HEK293T (cell line): ENCODE data around the gene NTPCR.

Experiments used
- BHLHE40 ChIP-seq: fragments of 450-650 bp; IDR thresholded peaks from 2 replicates; pipeline ENCODE4 v1.6.1; 2016; ENCODE audit warnings: mild to moderate bottlenecking, moderate library complexity, borderline replicate concordance
- FOXA1 ChIP-seq: fragments of 450-650 bp; IDR thresholded peaks from 2 replicates; pipeline ENCODE4 v1.6.1; 2016; ENCODE audit warnings: mild to moderate bottlenecking
- FOXM1 ChIP-seq: fragments of 450-650 bp; IDR thresholded peaks from 2 replicates; pipeline ENCODE4 v1.6.1; 2017; ENCODE audit warnings: mild to moderate bottlenecking, borderline replicate concordance
- HDGF ChIP-seq: fragments of 450-650 bp; IDR thresholded peaks from 2 replicates; pipeline ENCODE4 v1.6.1; 2017; ENCODE audit warnings: antibody characterized with exemption, borderline replicate concordance
- LEF1 ChIP-seq: fragments of 450-650 bp; IDR thresholded peaks from 2 replicates; pipeline ENCODE4 v1.6.1; 2017; ENCODE audit warnings: mild to moderate bottlenecking, borderline replicate concordance
- NFRKB ChIP-seq: fragments of 450-650 bp; IDR thresholded peaks from 2 replicates; pipeline ENCODE4 v1.6.1; 2016; ENCODE audit warnings: mild to moderate bottlenecking, moderate library complexity
- SP1 ChIP-seq: fragments of 450-650 bp; IDR thresholded peaks from 2 replicates; pipeline ENCODE4 v1.6.1; 2017
- SUZ12 ChIP-seq: fragments of 450-650 bp; IDR thresholded peaks from 2 replicates; pipeline ENCODE4 v1.6.1; 2016; ENCODE audit warnings: mild to moderate bottlenecking
- TARDBP ChIP-seq: fragments of 450-650 bp; IDR thresholded peaks from 2 replicates; pipeline ENCODE4 v1.6.1; 2016

DNA sequence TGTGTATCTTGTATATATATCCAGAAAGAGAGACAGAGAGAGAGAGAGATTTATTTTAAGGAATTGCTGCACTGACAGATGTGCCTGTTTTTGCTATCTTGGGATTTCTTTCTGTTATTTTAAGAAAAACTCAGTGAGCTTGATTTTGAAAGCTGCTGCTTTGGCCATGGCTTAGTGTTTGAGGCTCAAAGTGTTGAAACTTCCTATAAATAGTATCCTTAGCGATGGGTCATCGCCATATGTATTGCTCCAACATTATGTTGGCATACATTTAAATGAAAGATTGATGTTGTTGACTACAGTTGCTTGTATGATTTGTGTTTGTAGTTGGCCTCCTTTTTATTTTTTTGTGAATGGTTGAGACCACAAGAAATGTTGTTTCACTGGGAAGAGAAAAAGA, 29.0 kb upstream of the NTPCR start:
- TF ChIP-seq LEF1 (no peak), BHLHE40 (no peak), SUZ12 (no peak), TARDBP (no peak), SP1 (no peak), FOXM1 (no peak), NFRKB (no peak), HDGF (no peak), FOXA1 (no peak)
